Activated effector memory CD4-positive, alpha-beta T cell treated with Interleukin-2 at 50 U/mL for 16 hours (primary cell): ENCODE data around the gene FANCG.
A peak's percentile ranks its signal among the peaks of the same experiment; 100 is the strongest.

Source experiments
- DNase-seq: peaks from one replicate; pipeline ENCODE4 v3.0.0-alpha.2; 2020

FANCG gene

GRCh38 chr9:35079426-35080341, at the start of gene FANCG:
Gene FANCG (minus strand): TSS chr9:35079942. CDS start chr9:35079524, 418 bp downstream.
- peak; percentile 74 for DNase-seq

- peak; percentile 76 for DNase-seq
Measured at GRCh38 chr9:35116898-35117551, 37.3 kb upstream of the FANCG start.

- DNase-seq: no peak
Measured at GRCh38 chr9:35116539-35116897, 36.8 kb upstream of the FANCG start.

- peak; percentile 88 for DNase-seq
Measured at GRCh38 chr9:35115680-35116538, 36.2 kb upstream of the FANCG start, which contains the start of gene ATOSB. Gene ATOSB (minus strand): TSS chr9:35115862. CDS start chr9:35108274, 7,588 bp downstream.

- peak; percentile 24 for DNase-seq
Measured at GRCh38 chr9:35114840-35115628, 35.3 kb upstream of the FANCG start.

- peak; percentile 61 for DNase-seq
Measured at GRCh38 chr9:35114113-35114839, 34.5 kb upstream of the FANCG start.

- DNase-seq: no peak
Measured at GRCh38 chr9:35112257-35113020, 32.7 kb upstream of the FANCG start.

- DNase-seq: peak; percentile 96
Measured at GRCh38 chr9:35111001-35111933, 31.5 kb upstream of the FANCG start.

- DNase-seq: no peak
Measured at GRCh38 chr9:35110327-35110761, 30.6 kb upstream of the FANCG start.

GRCh38 chr9:35108946-35109575, 29.3 kb upstream of the FANCG start:
- DNase-seq: no peak

- DNase-seq: no peak
Measured at GRCh38 chr9:35108461-35108860, 28.7 kb upstream of the FANCG start.

- no peak for DNase-seq
Measured at GRCh38 chr9:35107297-35108290, 27.9 kb upstream of the FANCG start.

GRCh38 chr9:35106343-35106730, 26.6 kb upstream of the FANCG start:
- no peak for DNase-seq

GRCh38 chr9:35105571-35106342, 26.0 kb upstream of the FANCG start:
- DNase-seq: no peak

GRCh38 chr9:35105126-35105525, 25.4 kb upstream of the FANCG start:
- DNase-seq: no peak

- no peak for DNase-seq
Measured at GRCh38 chr9:35104586-35104985, 24.8 kb upstream of the FANCG start.

- no peak for DNase-seq
Measured at GRCh38 chr9:35103660-35104191, 24.0 kb upstream of the FANCG start.
